GM19397 (cell line): ENCODE results near the gene GNAI2.
"Not testable (repeated sequence)": the region's sequence is repeated elsewhere in the genome, so short reads cannot be mapped to it uniquely, and the experiment has no call there.

Experiments used
- ATAC-seq: cut with Tn5 transposase; IDR thresholded peaks from one replicate; pipeline ENCODE4 v1.9.1; 2021; ENCODE audit warnings: mild to moderate bottlenecking, moderate library complexity; ENCODE audit not compliant: unreplicated experiment

The GNAI2 gene

DNA sequence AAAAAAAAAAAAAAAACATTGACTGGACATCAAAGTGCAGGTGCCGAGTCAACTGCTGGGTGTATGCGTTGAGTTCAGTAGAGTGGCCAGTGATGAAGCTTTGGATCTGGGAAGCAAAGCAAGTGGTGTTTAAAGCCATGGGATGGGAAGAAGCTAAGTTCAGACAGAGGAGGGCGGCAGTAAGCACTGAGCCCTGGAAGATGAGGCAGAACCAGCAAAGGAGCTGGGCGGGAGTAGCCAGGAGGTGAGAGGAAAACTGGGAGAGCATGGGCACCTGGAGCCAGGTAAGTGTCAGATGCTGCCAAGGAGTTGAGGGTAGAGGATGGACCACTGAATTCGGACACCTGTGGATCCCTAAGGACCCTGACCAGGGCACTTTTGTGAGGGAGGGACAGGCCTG is 11.4 kb upstream of the GNAI2 start:
- ATAC-seq, result no peak

DNA sequence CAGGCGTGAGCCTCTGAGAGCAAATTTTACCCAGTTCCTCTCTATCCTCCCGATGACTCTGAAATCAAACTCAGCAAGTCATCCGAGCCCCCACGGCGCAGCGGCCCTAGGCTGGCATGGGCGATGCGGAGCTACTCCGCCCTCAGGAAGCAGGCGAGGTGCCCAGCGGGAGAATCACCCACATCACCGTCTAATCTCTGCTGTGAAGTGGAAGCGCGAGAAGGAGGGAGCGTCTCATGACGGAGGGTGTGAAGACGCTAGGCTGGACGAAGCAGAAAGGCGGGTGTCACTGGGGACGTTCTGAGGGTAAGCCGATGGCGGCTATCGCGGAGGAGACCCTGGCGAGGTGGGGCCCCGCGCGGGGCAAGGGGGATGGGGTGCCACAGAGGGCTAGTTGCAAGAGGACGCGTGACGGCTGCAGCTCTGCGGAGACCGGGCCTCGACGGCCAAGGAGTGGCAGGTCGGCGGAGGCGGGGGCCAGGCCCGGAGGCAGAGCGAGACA is 9.1 kb upstream of the GNAI2 start:
- ATAC-seq, result peak; percentile 3

DNA sequence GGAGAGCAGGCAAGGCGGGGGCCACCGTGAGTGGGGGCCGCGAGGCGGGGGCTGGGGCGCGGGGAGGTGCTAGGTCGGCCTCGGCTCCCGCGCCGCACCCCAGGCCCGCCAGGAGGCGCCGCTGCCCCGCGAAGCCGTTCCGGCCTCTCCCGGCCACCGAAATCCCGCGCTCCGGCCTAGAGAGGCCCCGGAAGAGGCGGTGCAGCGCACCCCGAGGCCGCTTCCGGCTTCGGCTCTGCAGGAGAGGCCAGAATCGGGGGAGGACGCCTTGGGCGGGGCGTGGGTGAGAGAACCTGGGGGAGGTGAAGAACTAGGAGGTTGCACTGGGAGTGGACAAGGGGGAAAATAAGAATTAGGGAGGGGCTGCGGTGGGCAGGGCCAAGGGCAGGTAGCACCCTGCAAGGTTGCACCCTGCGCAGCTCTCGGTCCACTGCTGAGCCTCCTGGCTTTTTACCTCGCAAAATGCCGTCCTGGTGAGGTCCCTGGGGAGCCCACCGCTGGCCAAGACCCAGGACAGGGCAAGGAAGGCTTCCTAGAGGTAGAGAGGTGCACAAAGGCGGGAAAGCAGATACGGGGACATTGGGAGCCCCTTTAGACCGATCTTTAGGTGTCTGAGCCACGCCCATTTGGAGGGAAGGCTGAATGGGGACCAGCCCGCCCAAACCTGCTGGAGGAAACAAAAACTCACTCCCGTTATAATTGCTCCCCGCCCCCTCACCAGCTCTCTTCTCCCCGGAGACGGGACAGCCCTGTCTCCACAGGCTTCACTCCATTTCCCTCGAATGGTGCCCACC is 8.4 kb upstream of the GNAI2 start:
- peak; percentile 86 for ATAC-seq

DNA sequence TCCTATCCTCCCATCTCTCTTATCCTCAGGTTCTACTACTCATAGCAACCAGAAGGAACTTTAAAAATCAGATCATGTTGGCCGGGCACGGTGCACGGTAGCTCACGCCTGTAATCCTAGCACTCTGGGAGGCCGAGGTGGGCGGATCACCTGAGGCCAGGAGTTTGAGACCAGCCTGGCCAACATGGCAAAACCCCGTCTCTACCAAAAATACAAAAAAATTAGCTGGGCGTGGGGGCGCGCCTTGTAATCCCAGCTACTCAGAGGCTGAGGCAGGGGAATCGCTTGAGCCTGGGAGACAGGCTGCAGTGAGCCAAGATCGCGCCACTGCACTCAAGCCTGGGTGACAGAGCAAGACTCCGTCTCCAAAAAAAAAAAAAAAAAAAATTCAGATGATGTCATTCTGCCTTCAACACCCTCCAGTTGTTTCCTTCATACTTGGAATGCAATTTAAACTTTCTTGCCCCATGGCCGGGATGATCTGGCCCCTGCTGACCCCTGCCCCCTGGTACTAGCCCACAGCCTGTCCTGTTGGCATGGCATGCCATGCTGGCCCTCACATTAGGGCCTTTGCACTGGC is 7.7 kb upstream of the GNAI2 start:
- ATAC-seq, result not testable (repeated sequence)

DNA sequence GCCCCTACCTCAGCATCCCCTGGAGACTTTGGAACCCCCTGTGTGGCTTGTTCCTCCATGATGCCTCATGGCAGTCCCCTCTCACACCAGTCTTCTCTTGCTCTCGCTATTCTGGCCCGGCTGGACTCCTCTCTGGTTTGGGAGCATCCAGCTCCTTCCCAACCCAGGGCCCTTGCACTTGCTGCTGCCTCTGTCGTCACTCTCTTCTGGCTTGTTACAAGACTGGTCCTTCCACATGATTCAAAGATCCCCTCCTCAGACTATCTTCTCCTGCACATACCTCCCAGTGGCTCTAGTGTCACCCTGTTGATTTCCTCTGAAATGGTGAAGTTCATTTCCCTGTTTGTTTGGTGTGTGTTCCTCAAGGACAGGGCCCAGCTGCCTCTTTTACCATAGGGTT is 6.5 kb upstream of the GNAI2 start:
- no peak for ATAC-seq

DNA sequence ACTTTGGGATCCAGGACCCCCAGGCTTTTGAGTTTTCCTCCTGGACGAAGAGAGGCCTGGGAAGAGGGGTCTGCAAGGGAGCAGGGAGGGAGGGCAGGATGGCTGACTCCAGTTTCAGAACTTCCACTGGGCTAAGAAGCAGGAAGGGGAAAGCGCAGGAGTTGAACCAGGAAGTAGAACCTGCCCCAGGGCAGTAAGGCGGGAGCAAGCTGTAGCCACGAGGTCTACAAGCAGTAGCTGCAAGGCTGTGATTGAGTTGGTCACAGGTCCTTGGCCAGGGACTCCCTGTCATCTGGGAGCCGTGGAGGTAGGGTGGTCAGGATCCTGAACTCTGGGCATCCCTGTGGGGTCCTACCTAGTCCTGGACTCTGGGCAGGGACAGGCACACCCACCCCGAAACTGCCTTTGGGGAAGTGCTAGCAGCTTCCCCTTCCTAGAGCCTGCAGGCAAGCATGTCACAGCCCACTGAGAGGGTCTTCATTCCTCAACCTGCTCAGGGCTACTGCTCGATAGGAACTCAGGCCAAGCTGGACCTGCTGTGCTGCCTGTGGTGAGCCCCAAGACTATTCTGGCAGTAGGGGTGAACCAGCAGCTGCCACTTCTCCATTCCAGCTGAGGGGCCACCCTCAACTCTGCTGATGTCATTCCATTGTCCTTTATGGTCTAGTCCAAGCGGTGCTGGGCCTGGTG is 5.8 kb upstream of the GNAI2 start:
- ATAC-seq, result no peak

DNA sequence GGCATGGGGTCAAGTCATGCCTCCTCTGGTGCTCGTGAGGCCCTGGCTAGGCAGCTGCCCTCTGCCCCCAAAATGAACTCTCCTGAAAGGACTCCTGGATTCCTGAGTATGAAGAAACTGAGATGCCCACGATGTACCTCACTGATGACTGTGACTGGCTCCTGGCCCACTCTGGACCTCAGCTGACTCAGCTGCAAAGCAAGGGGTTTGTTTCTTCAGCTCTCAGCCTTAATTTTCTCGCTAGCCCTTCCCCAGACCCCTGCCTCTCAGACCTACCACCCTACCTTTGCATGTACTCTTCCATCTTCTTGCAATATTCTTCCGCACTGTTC is 5.2 kb upstream of the GNAI2 start:
- no peak for ATAC-seq

DNA sequence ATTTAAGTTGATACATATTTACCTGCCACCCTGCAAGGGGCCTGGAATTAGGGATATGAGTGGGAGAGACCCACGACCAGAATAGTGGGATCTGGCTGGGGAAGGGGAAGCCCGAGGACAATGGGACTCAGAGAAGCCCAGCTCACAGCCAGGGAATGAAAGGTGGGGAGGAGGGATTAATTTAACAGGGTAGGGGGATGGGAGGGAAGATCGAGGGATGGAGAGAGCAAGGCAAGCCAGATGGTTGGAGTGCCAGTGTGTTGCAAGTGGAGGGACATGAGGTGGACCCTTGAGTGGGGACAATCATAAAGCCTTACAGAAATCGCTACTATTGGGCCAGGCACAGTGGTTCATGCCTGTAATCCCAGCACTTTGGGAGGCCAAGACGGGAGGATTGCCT is 4.4 kb upstream of the GNAI2 start:
- ATAC-seq, result no peak

DNA sequence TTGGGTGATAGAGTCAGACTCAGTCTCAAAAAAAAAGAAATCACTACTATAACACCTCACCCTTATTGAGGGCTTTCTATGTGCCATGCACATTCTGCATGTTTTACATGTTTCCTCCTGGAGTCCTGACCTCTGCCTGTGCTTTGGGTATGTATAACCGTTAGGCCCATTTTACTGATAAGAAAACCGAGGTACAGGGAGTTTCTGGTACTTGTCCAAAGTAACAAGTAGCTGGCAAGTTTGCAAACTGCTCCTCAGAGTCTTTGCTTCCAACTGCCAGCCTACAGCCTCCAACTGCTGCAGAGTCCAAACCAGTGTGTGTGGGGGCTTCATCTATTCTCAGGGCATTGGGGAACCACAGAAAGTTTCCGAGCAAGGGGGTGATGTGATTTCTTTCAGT is 3.7 kb upstream of the GNAI2 start:
- no peak for ATAC-seq

DNA sequence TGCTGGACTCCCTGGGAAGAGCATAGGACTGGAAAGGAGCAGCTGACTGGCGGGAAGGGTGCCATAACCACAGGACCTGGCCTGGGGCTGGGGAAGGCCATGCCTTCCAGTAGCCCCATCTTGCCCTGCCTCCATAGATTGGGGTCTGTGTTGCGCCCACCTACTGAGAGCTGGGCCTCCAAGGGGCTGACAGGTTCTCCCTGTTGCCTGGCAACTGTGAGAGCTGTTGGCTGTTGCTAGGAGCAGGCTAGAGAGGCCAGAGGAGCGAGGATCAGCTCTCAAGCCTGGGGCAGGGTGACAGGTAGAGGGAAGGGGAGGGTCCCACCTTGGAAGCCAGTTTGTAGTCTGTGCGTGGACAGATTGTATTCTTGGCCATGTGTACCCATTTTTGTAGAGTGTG is 2.8 kb upstream of the GNAI2 start:
- no peak for ATAC-seq

DNA sequence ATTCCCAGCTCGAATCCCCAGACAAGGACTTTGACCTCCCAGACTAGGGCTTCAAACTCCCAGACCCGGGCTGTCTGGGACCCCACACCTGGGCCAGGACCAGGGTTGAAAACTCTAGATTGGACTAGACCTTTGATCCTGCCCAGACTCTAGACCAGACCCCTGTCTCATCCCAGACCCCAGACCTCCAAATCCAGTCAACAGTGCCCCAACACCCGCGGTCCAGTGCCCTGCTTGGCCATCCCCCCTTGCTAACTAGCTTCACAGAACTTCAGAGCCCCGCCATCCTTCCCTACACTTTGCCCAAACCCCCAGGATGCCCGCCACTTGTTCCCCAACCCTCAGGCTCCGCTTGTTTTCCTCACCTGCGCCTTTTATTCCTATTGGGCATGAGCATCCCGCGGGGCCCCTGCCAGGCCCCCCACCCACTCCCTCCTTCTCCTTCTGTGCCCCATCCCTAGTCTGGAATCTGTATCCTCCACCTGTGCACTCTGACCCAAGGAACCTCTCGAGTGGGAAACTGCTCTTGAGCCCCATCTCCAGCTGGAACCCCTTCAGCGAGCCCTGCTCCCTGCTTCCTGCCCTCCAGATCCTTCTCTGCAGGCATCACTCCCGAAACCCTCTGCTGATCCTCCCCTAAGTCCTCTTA is 604 bp downstream of the GNAI2 start:
- ATAC-seq, result no peak

DNA sequence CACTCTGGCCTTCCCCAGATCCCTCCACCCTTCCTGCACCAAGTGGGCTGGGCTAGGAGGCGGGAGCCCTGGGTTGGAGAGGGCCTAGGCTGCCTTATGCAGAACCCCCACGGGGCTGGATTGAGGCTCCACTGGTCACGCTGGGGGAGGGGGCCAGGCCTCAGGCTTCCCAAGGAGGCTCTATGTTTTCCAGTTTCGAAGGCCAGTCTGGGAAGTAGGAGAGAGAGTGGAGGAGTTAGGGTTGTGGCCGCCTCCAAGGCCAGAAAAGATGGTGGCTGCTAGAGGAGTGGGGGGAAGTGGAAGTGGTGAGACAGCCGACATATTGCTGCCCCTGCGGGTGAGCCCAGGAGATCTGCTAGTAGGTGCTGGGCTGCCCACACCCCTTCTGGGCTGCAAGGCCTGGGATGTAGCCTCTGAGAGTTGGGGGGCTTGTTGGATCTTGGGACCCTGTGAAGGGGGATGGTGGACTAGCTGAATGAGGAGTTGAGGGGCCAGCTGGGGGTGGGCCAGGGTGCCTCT is 1.2 kb downstream of the GNAI2 start:
- ATAC-seq, result no peak

DNA sequence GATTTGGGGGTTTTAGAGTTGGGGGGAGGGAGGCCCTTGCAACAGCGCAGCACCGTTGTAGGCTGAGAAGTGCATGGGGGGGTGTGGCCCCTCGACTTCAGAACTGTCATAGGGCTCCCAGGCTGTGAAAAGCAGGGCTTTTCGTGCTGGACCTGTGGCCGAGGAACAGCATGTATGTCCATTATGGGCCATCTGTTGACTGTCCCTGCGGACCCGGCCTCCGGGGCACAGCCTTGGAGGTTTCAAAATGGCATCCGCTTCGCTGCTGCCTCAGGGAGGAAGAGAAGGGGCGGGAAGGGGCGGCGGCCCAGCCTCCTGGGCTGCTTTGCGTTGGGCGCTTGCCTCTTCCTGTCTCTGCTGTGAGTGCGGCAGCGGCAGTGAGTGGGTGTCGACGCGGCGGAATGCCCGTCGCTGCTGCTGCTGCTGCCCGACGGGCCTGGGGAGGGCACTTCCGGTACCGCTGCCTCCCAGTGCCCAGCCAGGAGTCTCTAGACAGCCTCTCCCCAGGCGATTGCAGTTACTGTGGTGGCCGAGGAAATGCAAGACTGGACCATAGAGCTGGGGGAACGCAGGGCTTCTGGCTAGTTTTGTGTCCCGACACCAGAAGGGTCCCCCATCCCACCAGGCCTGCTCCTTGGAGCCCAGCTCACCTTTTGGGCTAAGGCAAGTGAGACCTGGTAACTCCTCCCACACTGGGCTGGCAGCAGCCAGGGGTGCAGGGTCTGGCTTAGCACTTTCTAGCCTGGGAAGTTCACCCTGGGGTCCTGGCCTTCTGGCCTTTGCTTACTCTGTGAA is 1.9 kb downstream of the GNAI2 start:
- peak; percentile 30 for ATAC-seq

DNA sequence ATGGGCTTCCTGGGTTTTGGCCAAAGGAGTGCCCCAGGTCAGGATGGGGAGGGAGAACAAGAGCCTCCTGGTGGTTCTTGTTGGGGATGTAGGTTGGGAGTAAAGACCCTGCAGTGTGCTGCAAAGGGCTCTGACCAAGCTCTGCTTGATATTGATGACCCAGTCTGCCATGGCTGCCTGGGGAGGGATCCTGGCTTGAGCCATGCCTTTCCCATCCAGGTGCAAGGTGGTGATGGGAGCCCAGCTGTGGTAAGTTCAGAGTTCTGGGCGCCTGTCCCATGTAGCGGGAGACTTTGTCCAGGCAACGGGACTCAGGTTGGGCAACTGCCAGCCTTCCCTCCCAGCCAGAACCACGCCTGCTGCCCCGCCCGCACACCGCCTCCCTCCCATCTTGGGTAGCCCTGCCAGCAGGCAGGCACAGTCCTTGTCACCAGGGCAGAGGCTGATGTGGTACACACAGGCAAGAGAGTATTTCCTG is 2.6 kb downstream of the GNAI2 start:
- no peak for ATAC-seq

DNA sequence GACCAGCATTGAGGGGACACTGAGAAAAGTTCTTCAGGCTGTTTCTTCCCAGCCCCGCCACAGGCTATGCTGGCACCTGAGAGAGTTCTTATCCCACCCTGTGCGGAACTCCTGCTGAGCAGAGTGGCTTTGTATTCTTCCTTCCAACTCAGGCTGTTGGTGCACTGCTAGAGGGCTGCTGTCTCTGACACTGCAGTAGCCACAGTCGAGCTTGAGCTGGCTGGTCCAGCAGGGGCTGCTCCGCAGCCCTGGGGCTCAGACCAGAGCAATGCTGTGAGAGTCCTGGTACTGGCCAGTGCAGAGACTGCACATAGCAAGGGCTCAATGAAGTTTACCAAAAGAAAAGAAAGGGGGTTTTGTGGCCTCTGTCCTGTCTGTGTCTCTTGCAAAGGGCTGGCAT is 3.6 kb downstream of the GNAI2 start:
- no peak for ATAC-seq

DNA sequence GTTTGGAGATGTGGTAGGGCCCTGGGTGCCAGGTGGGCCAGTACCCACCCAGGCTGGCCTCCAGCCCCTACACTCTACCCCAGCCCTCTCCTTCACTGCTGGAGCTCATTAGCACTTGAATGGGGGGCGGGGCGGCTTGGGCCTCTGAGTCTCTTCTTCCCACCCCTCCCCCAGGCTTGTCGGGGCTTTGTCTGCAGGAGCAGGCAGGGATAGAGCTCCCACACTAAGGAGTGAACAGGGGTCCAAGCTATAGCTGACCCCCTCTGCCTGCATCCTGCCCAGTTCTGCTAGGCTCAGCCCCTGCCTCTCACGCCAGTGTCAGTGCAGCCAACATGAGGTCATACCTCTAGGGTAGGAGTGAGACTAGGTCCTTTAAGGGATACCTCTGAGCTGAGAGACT is 5.2 kb downstream of the GNAI2 start:
- no peak for ATAC-seq

DNA sequence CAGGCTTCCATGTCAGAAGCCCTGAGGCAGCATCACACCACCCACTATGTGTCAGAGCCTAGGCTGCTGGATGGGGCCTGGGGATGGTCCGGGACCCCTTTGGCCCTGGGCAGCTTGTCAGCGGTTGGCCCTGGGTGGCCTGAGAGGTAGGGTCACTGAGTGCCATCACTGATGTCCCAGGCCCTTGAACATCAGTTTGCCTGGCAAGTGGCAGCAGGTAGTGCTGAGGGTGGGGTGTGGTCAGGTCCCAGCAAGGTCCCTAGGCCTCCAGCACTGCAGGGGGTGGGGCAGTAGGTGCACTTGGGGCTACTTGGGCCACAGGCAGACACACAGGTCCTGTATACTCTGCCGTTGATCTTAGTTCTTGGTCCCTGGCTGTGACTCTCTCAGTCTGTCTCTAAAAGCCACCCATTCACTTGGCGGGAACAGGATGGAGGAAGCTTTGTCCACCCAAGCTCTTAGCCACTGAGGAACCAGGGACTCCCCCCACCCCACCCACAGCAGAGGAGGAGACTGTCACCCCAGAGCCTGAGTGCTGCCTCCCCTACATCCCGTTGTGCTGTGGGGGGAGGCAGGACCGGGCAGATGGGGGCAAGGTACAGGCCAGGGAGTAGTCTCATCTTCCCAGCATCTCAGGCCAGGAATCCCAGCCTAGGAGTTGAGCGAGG is 5.8 kb downstream of the GNAI2 start:
- no peak for ATAC-seq

DNA sequence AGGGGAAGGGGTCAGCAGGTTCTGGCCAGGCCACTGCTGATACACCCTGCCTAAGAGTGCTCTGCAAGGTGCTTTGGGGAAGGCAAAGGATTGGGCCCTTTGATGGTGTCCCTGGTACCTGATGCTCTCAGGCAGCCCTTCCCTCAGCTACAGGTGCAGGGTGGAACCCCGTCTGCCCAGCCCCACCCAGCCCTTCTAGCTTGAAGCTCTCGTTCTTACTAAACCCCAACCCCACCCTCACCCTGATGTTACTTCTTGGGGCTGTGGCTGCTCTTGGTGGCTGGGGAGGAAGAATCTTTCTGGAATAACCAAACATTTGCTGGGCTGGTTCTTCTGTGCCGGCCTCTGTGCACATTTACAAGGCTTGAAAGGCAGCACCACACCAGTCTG is 6.4 kb downstream of the GNAI2 start:
- ATAC-seq, result no peak

DNA sequence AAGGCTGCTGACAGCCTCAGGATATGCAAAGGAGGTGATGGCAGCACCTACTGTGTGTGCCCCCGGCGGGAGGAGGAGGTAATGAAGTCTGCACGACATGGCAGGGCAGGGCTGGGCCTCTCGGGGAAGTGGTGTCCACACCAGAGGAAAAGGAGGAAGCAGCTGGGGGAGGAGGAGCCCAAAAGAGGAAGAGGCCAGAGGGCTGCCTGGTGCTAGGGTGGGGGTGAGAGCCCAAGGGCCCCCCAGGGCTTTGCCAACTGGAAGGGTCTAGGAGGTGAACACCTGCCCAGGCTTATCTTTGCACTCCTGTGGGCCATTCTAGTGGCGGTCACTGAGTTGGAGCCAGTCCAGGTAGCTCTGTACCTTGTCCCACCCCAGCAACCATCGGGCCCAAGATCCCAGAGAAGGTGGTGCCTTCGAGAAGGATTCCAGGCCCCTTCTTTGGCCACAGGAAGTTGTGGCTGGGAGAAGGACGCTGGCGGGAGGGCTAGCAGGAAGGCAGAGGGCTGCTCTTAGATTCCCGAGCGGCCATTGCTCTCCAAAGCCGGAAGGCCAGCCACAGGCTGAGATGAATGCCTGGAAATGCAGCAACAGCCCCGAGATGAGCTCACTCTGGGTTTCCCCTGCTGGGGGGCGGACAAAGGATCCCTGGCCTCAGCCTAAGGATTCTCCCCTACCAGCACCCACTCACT is 7.0 kb downstream of the GNAI2 start:
- ATAC-seq, result no peak

DNA sequence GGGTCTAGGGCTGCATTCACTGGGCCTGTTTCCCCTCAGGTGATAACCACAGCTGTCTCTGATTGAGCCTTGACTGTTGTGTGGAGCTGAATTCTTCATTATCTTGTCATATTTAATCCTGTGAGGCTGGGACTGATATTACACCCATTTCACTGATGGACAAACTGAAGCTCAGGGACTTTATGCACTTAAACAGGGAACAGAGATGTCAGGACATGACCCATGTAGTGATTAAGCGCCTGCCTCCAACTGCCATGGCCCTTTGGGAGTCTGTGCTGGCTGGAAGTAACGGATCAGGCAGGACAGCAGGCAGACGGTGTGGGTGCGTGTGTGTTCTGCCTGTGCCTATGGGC is 7.5 kb downstream of the GNAI2 start:
- ATAC-seq, result no peak
